HG03039 (cell line): ENCODE measurements around the gene BNIP1.

Experiments used
- ATAC-seq: cut with Tn5 transposase; IDR thresholded peaks from one replicate; pipeline ENCODE4 v1.9.1; 2021; ENCODE audit warnings: mild to moderate bottlenecking, moderate library complexity; ENCODE audit not compliant: unreplicated experiment

Gene BNIP1

DNA sequence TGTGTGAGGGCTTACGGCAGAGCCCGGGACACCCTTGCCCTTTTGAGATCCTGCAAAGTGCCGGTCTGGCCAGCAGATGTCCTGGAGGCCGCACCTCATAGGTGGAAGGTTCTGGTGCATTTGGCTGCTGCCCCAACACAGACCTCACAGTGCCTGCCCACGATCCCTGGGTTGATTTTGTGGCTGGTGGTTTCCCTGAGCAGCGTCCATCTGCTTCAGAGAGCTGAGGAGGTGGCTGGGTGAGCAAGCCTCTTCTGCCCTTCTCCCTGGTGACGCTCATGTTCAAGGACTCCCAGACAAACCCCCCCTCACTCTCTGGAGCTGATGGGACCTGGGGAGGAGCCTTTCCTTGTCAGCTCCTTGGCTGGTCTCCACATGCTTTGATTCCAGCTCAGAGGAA is 18.9 kb downstream of the BNIP1 start:
- no peak for ATAC-seq

DNA sequence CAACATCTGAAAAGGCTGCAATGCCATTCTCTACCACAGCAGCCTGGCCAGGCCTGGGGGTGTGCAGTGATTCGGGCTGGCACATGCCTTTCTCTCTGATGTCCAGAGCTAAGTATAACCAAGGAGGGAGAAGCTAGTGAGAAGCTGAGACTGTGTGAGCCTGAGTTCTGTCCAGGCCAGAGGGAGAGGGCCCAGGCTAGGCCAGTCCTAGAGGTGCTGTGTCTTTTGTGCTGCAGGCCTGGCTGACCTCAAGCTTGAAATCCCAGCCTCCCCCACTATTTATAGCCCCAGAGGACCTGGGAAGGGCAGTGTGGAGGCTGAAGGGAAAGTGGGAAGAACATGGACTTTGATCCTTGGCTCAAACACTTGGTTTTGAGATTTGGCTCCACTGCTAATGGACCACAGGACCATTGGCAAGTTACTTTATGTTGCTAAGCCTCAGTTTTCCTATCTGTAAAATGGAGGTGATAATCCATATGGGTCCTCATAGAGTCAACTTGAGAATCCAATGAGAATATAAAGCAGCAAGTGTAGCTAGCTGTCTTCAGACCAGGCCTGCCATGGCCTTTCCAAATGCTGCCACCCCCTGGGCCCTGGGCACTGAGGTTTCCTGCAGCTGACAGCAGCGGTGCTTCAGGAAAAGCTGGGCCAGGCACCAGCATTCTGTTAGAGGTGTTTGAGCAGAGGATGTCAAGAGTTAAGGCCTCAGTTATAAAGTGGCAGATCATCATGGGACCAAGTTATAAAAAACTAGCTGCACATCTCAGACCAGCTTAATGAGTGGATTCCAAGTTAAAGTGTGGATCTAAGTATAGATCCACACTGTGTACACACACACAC is 21.1 kb downstream of the BNIP1 start:
- no peak for ATAC-seq

GRCh38 chr5:173172166-173172565 is 27.8 kb downstream of the BNIP1 start:
- no peak for ATAC-seq

DNA sequence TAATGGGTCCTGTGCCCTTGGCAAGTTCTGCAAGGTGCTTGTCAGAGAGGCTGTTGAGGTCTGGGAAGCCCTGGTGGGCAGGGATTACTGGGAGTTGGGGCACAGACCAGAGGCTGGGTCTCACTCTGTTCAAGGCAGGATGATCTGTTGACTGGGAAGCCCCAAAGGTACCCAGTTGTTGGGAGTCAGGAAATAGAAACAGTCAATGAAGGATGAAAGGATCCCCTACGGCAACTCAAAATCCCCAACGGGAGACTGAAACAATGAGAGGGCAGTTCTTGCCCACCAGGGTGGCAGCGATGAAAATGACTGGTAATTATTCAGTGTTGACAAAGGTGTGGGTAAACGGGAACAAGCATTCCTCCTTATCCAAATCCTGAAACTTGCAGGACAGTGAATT is 31.2 kb downstream of the BNIP1 start:
- no peak for ATAC-seq

- no peak for ATAC-seq
Observed at GRCh38 chr5:173178369-173178910, 34.1 kb downstream of the BNIP1 start.

- ATAC-seq: no peak
Observed at GRCh38 chr5:173180331-173180730, 36.0 kb downstream of the BNIP1 start.

- ATAC-seq: no peak
Observed at GRCh38 chr5:173187054-173187743, 42.9 kb downstream of the BNIP1 start.

DNA sequence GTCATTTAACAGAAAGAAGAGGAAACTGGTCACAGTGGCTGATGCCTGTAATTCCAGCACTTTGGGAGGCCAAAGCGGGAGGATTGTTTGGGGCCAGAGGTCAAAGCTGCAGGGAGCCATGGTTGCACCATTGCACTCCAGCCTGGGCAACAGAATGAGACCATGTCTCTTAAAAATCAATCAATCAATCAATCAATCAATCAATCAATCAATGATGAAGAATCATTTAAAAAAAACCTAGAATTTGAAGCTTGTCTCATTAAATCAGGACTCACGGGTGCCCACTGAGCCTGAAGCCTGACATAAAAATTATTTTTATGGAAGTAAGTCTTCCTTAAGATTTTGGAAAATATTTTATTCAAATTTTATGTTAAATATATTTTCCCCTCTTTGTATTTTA is 43.9 kb downstream of the BNIP1 start:
- no peak for ATAC-seq

DNA sequence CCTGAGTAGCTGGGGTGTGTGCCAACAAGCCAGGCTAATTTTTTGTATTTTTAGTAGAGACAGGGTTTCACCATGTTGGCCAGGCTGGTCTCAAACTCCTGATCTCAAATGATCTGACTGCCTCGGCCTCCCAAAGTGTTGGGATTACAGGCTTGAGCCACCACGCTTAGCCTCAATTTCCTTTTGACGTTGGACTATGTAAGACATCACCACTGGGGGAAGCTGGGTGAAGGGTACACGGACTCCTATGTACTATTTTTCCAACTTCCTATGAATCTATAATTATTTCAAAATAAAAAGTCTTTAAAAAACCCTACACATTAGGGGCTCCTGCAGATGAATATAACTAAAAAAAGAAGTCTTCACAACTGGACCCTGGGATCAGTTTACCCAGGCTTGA is 46.7 kb downstream of the BNIP1 start:
- no peak for ATAC-seq

DNA sequence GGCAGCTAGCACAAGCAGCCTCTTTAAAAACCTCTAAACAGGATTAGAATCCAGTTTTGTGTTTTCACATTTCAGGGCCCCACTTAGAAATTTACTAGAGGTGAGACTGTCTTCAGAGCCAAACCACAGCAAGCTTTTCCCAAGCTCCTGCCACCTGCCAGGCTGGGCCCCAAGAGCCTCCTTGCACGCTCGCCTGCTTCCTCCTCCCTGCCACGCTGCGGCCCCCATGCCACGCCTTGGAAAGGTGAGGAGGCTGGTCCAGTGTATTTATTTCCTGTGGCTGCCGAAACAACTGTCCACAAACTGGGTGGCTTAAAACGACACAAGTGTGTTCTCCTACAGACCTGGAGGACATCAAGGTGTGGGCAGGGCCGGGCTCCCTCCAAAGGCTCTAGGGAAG is 47.2 kb downstream of the BNIP1 start:
- ATAC-seq: no peak

DNA sequence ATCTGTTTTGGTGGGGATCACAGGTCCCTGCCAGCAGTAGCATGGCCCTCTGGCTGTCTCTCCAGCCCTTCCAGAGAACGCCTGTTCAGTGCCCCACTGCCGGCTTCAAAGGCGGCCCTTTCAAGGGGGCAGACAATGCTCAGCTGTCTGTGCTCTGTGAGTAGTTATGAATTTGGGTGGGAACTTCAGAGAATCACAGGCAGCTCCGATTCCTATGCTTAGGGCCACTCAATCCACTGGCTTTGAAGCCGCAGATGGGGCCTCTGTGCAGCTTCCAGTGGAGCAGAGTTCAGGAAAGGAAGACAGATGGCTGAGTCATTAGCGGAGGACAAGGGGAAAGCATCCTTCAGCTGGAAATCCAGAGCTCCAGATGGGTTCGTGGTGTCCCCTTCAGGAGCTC is 48.2 kb downstream of the BNIP1 start:
- no peak for ATAC-seq

DNA sequence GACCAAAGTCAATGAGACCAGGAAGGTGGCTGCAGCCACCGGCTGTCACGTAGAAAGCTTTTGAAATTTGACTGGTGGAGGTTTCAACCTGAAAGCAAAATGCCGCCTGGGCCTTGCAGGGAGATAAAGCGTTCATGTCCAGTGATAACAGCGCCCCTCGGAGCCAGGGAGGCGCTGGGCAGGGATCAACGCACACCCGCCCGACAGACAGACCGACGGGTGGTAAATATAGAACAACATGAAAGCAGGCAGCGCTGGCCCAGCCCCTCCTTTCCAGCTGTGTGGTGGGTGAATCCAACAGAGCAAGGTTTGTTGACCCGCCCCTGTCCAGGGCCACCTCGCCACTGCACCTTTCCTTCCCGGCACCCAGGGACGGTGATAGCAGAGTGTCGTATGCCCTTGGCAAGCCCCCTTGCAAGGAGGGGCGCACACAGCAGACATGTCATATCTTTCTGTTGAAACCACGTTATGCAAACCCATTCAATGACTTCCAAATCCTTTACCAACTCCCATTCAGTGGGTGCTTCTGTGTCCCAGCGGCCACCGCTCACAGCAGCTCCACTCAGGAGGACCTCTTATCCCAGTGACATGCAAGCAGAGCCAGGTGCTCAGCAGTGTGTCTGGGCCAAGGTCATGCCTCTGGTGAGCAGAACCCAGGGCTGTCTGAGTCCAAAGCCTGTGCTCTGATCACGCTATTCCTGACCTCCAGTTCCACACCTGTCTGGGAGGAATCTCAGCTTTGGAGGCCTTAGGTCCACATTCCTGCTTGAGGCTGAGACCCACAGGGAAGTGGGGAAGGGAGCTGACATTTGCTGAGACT is 52.0 kb downstream of the BNIP1 start:
- no peak for ATAC-seq

- ATAC-seq: no peak
Observed at GRCh38 chr5:173197375-173197891, 53.1 kb downstream of the BNIP1 start.

DNA sequence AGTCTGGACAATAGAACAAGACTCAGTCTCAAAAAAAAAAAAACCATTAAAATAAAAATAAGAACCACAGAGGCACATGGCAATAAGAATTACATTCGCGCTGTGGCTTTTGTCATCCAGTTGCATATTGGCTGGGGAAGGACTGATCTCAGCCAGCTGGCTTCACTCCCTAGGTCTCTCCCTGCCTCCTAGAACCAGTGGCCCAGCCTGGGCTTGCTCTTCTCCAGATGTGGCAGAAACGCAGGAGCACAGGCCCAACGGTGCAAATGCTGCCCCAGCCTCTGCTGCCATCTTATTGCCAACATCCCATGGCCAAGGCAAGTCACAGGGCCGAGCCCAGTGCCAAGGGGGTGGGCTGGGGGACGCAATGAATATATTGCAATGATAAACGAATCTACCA is 53.7 kb downstream of the BNIP1 start:
- no peak for ATAC-seq

- ATAC-seq: no peak
Observed at GRCh38 chr5:173200356-173200755, 56.0 kb downstream of the BNIP1 start.

DNA sequence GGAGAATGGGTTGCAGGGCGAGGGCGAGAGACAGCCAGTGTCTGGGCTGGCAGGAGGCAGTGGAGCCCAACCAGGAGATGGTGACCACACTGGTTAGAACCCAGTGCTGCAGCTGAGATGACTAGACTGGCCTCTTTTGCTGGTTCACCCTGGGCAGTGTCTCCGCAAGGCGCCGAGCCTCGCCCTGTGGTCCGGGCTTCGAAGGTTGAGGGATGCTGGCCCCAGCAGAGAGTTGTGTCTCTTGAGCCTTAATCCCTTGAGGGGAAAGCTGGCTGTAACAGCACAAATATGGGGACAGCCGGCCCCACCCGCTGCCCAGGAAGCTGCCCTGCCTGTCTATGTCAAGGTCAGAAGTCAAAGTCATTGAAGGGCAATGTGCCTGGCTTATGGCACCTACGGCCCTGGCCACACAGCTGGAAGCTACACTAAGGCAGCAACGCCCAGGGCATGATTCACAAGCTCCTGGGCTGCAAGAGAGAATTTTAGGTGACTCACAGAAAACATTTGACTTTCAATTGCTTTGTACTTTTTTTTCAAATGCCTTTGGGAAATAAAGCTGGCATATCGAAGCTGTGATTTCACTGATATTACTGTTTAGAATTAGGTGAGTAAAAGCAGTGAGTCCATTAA is 57.4 kb downstream of the BNIP1 start:
- no peak for ATAC-seq

GRCh38 chr5:173202266-173202875 is 58.0 kb downstream of the BNIP1 start:
- no peak for ATAC-seq

DNA sequence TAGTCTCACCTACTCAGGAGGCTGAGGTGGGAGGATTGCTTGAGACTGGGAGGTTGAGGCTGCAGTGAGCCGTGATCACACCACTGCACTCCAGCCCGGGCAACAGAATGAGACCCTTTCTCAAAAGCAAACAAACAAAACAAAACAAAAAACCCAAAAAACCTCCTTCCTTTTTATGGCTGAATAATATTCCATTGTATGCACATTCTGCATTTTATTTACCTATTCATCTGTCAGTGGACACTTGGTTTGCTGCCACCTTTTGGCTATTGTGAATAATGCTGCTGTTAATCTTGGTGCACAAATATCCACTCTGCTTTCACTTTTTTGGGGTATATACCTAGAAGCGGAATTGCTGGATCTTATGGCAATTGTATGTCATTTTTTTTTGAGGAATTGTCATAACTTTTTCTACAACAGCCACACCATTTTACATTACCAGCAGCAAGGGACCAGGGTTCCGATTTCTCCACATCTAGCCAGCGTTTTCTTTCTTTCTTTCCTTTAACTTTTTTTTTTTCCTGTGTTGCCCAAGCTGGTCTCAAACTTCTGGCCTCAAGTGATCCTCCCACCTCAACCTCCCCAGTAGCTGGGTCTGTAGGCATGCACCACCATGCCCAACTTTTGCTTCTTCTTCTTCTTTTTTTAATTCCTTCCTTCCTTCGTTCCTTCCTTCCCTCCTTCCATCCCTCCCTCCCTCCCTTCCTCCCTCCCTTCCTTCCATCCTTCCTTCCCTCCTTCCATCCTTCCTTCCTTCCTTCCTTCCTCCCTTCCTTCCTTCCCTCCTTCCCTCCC is 60.1 kb downstream of the BNIP1 start:
- no peak for ATAC-seq

GRCh38 chr5:173205916-173206315 is 61.6 kb downstream of the BNIP1 start:
- no peak for ATAC-seq
